ENCODE measurements around the gene QSOX2. TPM values are rescaled to one million over a fixed set of nuclear protein-coding genes. Genes with fewer than 3 reads are reported as not detected.

The QSOX2 gene
- total and polyA plus RNA-seq, 2 experiments from 2014 or later = 9.2 to 29.2 TPM

DNA sequence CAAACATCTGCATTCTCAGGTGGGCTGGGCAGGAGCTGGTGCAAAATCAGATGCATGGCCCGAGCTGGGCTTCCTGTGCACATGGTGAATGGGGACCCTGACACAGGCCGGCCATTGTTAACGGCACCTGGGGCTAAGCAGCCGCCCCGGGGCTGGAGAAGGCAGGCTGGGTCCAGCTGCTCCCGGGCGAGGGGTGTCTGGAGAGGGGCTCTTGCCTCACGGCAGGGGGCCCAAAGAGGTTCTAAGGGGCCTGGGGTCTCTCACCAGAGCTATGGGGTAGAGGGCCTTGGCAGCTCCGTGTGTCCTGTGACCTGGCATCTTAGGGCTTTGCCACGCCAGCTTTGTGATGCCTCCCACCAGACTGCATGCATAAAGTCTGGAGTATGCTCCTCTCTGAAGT is 5.1 kb upstream of the QSOX2 start:
- DNase-seq (ENCODE audit: low spot score) (no peak), ATAC-seq (no peak)
- no peak overlapping the region for H3K27ac ChIP-seq (ENCODE audit: low read depth)
- H3K36me3 Mint-ChIP-seq (ENCODE audit: low read depth) = no peaks in the 10 kb centered on the region
- H2AFZ ChIP-seq = no peak overlapping the region
- 0 out of 2 replicates have a peak, but pooled peaks cover 8% of the 10 kb centered on the region for H3K27me3 ChIP-seq (ENCODE audit: insufficient read depth)
- no peaks in the 10 kb centered on the region for H3K9me3 Mint-ChIP-seq
- H3K9me2 ChIP-seq (ENCODE audit: insufficient read depth) = no peaks in the 10 kb centered on the region
- H3K4me1 Mint-ChIP-seq = peaks cover 15% of the 10 kb centered on the region
- no peaks in the 10 kb centered on the region for H3K79me2 ChIP-seq (replicated peaks; ENCODE audit: insufficient read depth)
- H3K27me3 Mint-ChIP-seq (ENCODE audit: insufficient read depth, low read depth, poor library complexity) = peaks cover 17% of the 10 kb centered on the region
- no peak overlapping the region for H3K4me2 ChIP-seq
- H3K36me3 ChIP-seq (ENCODE audit: insufficient read depth) = no peaks in the 10 kb centered on the region
- no peak overlapping the region for H3K27ac Mint-ChIP-seq
- no peaks in the 10 kb centered on the region for H3K4me1 ChIP-seq (ENCODE audit: insufficient read depth)
- H3F3A ChIP-seq (replicated peaks; ENCODE audit: low read depth) = no peaks in the 10 kb centered on the region
- H4K20me1 ChIP-seq (replicated peaks; ENCODE audit: insufficient read depth) = no peaks in the 10 kb centered on the region
- no peak for TF ChIP-seq ZNF114 (CRISPR knock-in tag; IDR thresholded peaks at IDR 0.05)
- H3K4me3 ChIP-seq = no peak overlapping the region
- no peak overlapping the region for H3K4me3 Mint-ChIP-seq

DNA sequence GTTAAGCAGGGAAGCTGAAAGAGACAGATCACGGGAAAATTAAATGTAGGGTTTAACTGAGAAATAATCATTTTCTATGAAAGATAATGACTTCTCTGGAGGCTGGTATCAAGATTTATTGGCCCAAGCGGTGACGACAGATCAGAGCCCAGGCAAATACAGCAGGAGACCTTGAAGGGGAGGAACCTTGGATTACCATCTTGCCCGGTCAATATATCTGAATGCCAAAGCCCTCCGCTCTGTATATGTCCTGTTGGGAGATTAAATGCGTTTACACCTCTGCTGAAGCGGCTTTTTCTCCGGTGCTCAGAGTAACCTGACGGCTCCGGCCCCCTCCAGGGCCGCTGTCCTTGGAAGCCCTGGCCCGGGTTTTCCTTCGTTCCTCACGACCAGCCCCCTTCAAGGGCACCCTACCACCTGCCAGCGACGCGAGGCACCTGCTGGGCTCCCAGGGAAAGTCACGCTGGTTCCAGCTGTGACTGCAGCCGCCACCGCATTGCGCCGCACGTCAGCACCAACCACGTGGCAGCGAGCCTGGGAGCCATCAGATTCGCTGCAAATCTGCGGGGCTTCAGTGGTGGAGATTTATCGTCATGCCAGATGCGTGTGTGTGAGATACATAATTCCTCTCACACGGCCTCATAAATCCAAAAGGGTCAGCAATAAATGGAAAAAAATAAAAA is 4.4 kb upstream of the QSOX2 start:
- Mint-ChIP-seq H3K4me3 (no peak overlapping the region), H3K36me3 (ENCODE audit: low read depth) (no peaks in the 10 kb centered on the region), H3K27me3 (ENCODE audit: insufficient read depth, low read depth, poor library complexity) (peaks cover 18% of the 10 kb centered on the region), H3K9me3 (no peaks in the 10 kb centered on the region), H3K4me1 (peaks cover 16% of the 10 kb centered on the region), H3K27ac (no peak overlapping the region)
- Histone ChIP-seq H3K4me2 (no peak overlapping the region), H3K27ac (ENCODE audit: low read depth) (no peak overlapping the region), H3F3A (replicated peaks; ENCODE audit: low read depth) (no peaks in the 10 kb centered on the region), H3K4me1 (ENCODE audit: insufficient read depth) (no peaks in the 10 kb centered on the region), H4K20me1 (replicated peaks; ENCODE audit: insufficient read depth) (peaks cover under 1% of the 10 kb centered on the region; the same call in 1 of the 2 replicates), H3K79me2 (replicated peaks; ENCODE audit: insufficient read depth) (peaks cover under 1% of the 10 kb centered on the region; the same call in 1 of the 2 replicates), H3K4me3 (no peak overlapping the region), H3K9me2 (ENCODE audit: insufficient read depth) (no peaks in the 10 kb centered on the region), H2AFZ (no peak overlapping the region), H3K27me3 (ENCODE audit: insufficient read depth) (0 out of 2 replicates have a peak, but pooled peaks cover 8% of the 10 kb centered on the region), H3K36me3 (ENCODE audit: insufficient read depth) (no peaks in the 10 kb centered on the region)
- ATAC-seq (no peak), DNase-seq (ENCODE audit: low spot score) (no peak)
- TF ChIP-seq ZNF331 (CRISPR knock-in tag; IDR thresholded peaks at IDR 0.05; ENCODE audit: low read depth) (no peak), STAT1 (IDR thresholded peaks at IDR 0.05; ENCODE audit: unreplicated experiment) (no peak), CTCF (conservative IDR thresholded peaks at IDR 0.05; ENCODE audit: low read depth in 2 of 2) (no peak), ZNF114 (CRISPR knock-in tag; IDR thresholded peaks at IDR 0.05) (no peak), NANOG (IDR thresholded peaks at IDR 0.05; ENCODE audit: borderline replicate concordance) (no peak), CREB1 (CRISPR knock-in tag; IDR thresholded peaks at IDR 0.05; ENCODE audit: low read depth) (no peak), JUNB (IDR thresholded peaks at IDR 0.05; ENCODE audit: unreplicated experiment) (no peak), EZH2 (IDR thresholded peaks at IDR 0.05; ENCODE audit: low read depth, unreplicated experiment) (no peak), EZH2phosphoT487 (IDR thresholded peaks at IDR 0.05; ENCODE audit: unreplicated experiment) (no peak)
- TF ChIP-seq, protein P1, sequence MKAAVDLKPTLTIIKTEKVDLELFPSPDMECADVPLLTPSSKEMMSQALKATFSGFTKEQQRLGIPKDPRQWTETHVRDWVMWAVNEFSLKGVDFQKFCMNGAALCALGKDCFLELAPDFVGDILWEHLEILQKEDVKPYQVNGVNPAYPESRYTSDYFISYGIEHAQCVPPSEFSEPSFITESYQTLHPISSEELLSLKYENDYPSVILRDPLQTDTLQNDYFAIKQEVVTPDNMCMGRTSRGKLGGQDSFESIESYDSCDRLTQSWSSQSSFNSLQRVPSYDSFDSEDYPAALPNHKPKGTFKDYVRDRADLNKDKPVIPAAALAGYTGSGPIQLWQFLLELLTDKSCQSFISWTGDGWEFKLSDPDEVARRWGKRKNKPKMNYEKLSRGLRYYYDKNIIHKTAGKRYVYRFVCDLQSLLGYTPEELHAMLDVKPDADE (IDR thresholded peaks at IDR 0.05) = no peak
- TF ChIP-seq, protein P2, sequence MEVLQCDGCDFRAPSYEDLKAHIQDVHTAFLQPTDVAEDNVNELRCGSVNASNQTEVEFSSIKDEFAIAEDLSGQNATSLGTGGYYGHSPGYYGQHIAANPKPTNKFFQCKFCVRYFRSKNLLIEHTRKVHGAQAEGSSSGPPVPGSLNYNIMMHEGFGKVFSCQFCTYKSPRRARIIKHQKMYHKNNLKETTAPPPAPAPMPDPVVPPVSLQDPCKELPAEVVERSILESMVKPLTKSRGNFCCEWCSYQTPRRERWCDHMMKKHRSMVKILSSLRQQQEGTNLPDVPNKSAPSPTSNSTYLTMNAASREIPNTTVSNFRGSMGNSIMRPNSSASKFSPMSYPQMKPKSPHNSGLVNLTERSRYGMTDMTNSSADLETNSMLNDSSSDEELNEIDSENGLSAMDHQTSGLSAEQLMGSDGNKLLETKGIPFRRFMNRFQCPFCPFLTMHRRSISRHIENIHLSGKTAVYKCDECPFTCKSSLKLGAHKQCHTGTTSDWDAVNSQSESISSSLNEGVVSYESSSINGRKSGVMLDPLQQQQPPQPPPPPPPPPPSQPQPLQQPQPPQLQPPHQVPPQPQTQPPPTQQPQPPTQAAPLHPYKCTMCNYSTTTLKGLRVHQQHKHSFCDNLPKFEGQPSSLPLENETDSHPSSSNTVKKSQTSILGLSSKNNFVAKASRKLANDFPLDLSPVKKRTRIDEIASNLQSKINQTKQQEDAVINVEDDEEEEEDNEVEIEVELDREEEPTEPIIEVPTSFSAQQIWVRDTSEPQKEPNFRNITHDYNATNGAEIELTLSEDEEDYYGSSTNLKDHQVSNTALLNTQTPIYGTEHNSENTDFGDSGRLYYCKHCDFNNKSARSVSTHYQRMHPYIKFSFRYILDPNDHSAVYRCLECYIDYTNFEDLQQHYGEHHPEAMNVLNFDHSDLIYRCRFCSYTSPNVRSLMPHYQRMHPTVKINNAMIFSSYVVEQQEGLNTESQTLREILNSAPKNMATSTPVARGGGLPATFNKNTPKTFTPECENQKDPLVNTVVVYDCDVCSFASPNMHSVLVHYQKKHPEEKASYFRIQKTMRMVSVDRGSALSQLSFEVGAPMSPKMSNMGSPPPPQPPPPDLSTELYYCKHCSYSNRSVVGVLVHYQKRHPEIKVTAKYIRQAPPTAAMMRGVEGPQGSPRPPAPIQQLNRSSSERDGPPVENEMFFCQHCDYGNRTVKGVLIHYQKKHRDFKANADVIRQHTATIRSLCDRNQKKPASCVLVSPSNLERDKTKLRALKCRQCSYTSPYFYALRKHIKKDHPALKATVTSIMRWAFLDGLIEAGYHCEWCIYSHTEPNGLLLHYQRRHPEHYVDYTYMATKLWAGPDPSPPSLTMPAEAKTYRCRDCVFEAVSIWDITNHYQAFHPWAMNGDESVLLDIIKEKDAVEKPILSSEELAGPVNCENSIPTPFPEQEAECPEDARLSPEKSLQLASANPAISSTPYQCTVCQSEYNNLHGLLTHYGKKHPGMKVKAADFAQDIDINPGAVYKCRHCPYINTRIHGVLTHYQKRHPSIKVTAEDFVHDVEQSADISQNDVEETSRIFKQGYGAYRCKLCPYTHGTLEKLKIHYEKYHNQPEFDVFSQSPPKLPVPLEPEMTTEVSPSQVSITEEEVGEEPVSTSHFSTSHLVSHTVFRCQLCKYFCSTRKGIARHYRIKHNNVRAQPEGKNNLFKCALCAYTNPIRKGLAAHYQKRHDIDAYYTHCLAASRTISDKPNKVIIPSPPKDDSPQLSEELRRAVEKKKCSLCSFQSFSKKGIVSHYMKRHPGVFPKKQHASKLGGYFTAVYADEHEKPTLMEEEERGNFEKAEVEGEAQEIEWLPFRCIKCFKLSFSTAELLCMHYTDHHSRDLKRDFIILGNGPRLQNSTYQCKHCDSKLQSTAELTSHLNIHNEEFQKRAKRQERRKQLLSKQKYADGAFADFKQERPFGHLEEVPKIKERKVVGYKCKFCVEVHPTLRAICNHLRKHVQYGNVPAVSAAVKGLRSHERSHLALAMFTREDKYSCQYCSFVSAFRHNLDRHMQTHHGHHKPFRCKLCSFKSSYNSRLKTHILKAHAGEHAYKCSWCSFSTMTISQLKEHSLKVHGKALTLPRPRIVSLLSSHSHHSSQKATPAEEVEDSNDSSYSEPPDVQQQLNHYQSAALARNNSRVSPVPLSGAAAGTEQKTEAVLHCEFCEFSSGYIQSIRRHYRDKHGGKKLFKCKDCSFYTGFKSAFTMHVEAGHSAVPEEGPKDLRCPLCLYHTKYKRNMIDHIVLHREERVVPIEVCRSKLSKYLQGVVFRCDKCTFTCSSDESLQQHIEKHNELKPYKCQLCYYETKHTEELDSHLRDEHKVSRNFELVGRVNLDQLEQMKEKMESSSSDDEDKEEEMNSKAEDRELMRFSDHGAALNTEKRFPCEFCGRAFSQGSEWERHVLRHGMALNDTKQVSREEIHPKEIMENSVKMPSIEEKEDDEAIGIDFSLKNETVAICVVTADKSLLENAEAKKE (CRISPR knock-in tag; IDR thresholded peaks at IDR 0.05) = no peak
